ENCODE measurements around the gene PPP2R2C.

The PPP2R2C gene

GRCh38 chr4:6470502-6471306, 1.7 kb downstream of the PPP2R2C start (continued):
- TF ChIP-seq ZNF404 (tag by site-specific recombination; IDR thresholded peaks at IDR 0.05) (no peak), ZSCAN5A (tag by site-specific recombination; IDR thresholded peaks at IDR 0.05) (no peak), KLF8 (tag by site-specific recombination; IDR thresholded peaks at IDR 0.05) (peak; percentile 45; the same call in 1 of the 2 replicates), ZBTB11 (tag by site-specific recombination; conservative IDR thresholded peaks at IDR 0.05; ENCODE audit: low read depth) (peak; percentile 27; the same call in 1 of the 2 replicates), EGR2 (tag by site-specific recombination; IDR thresholded peaks at IDR 0.05; ENCODE audit: low read depth) (peak; percentile 68), ZNF169 (tag by site-specific recombination; IDR thresholded peaks at IDR 0.05) (no peak), ZNF654 (tag by site-specific recombination; IDR thresholded peaks at IDR 0.05; ENCODE audit: low read depth) (no peak), ZFP41 (tag by site-specific recombination; IDR thresholded peaks at IDR 0.05; ENCODE audit: borderline replicate concordance) (no peak), ZEB2 (tag by site-specific recombination; IDR thresholded peaks at IDR 0.05) (peak; percentile 7; the same call in 1 of the 2 replicates), KLF1 (tag by site-specific recombination; IDR thresholded peaks at IDR 0.05) (peak; percentile 74), ZNF792 (tag by site-specific recombination; IDR thresholded peaks at IDR 0.05) (no peak), ZNF133 (tag by site-specific recombination; IDR thresholded peaks at IDR 0.05) (no peak), SCRT1 (tag by site-specific recombination; IDR thresholded peaks at IDR 0.05; ENCODE audit: borderline replicate concordance) (no peak), ZBTB20 (tag by site-specific recombination; IDR thresholded peaks at IDR 0.05) (peak; percentile 81; the same call in 1 of the 2 replicates), ZNF311 (tag by site-specific recombination; IDR thresholded peaks at IDR 0.05; ENCODE audit: borderline replicate concordance) (no peak), ZBTB7A (tag by site-specific recombination; IDR thresholded peaks at IDR 0.05; ENCODE audit: low read depth) (no peak), ZBTB48 (tag by site-specific recombination; IDR thresholded peaks at IDR 0.05) (peak; percentile 19; the same call in 1 of the 2 replicates), ZNF433 (tag by site-specific recombination; IDR thresholded peaks at IDR 0.05; ENCODE audit: low read depth) (no peak), ZNF157 (tag by site-specific recombination; IDR thresholded peaks at IDR 0.05) (no peak), ZNF335 (tag by site-specific recombination; conservative IDR thresholded peaks at IDR 0.05) (peak; percentile 85), ZNF600 (tag by site-specific recombination; IDR thresholded peaks at IDR 0.05) (peak; percentile 31), ZNF350 (tag by site-specific recombination; IDR thresholded peaks at IDR 0.05) (no peak), ZXDB (tag by site-specific recombination; IDR thresholded peaks at IDR 0.05) (peak; percentile 63), ZBTB26 (tag by site-specific recombination; optimal IDR thresholded peaks at IDR 0.05) (peak; percentile 74), ZBTB8A (tag by site-specific recombination; IDR thresholded peaks at IDR 0.05) (peak; percentile 81), ZNF747 (tag by site-specific recombination; IDR thresholded peaks at IDR 0.05) (no peak), ZNF449 (tag by site-specific recombination; IDR thresholded peaks at IDR 0.05) (peak; percentile 48), ZFP3 (tag by site-specific recombination; IDR thresholded peaks at IDR 0.05; ENCODE audit: low read depth) (no peak), ZNF785 (tag by site-specific recombination; IDR thresholded peaks at IDR 0.05) (no peak; the same call in 1 of the 2 replicates), ZBTB44 (tag by site-specific recombination; IDR thresholded peaks at IDR 0.05) (no peak), ZNF837 (tag by site-specific recombination; IDR thresholded peaks at IDR 0.05) (no peak)
